WTC11 (cell line): ENCODE results near the gene POLD1.

Experiments
- ATF1 ChIP-seq: sonication (generic); formaldehyde crosslinking; IDR thresholded peaks from 2 replicates; pipeline ENCODE4 v1.8.1; 2023; ENCODE audit warnings: mild to moderate bottlenecking, moderate library complexity, missing genetic modification reagents
- CREM ChIP-seq: sonication (generic); formaldehyde crosslinking; IDR thresholded peaks from 2 replicates; pipeline ENCODE4 v1.8.1; 2022; ENCODE audit warnings: mild to moderate bottlenecking, missing genetic modification reagents, moderate library complexity
- FOXK1 ChIP-seq: sonication (generic); formaldehyde crosslinking; IDR thresholded peaks from 2 replicates; pipeline ENCODE4 v1.8.0; 2022; ENCODE audit warnings: mild to moderate bottlenecking, moderate library complexity, missing genetic modification reagents
- MXD4 ChIP-seq: fragments of 250-450 bp; sonication (Bioruptor Pico); IDR thresholded peaks from 2 replicates; pipeline ENCODE4 v1.8.0; 2021; ENCODE audit warnings: mild to moderate bottlenecking, moderate library complexity, borderline replicate concordance
- TCF7 ChIP-seq: sonication (generic); formaldehyde crosslinking; IDR thresholded peaks from 2 replicates; pipeline ENCODE4 v1.8.0; 2022; ENCODE audit warnings: mild to moderate bottlenecking, low read depth, missing genetic modification reagents, moderate library complexity
- TEAD4 ChIP-seq: sonication (generic); formaldehyde crosslinking; IDR thresholded peaks from 2 replicates; pipeline ENCODE4 v1.8.0; 2022; ENCODE audit warnings: mild to moderate bottlenecking, missing genetic modification reagents
- ZNF121 ChIP-seq: sonication (generic); formaldehyde crosslinking; IDR thresholded peaks from 2 replicates; pipeline ENCODE4 v1.8.0; 2023; ENCODE audit warnings: missing genetic modification reagents
- ZNF263 ChIP-seq: sonication (generic); formaldehyde crosslinking; IDR thresholded peaks from 2 replicates; pipeline ENCODE4 v1.8.1; 2022; ENCODE audit warnings: low read depth, mild to moderate bottlenecking, moderate library complexity, missing genetic modification reagents
- TF ChIP-seq, protein P1 (sequence below): sonication (generic); formaldehyde crosslinking; IDR thresholded peaks from 2 replicates; pipeline ENCODE4 v1.8.1; 2022; ENCODE audit warnings: missing genetic modification reagents, borderline replicate concordance
- TF ChIP-seq, protein P2 (sequence below): fragments of 200-600 bp; IDR thresholded peaks from 2 replicates; pipeline ENCODE4 v1.8.0; 2022; ENCODE audit warnings: antibody characterized with exemption
- TF ChIP-seq, protein P3 (sequence below): sonication (generic); formaldehyde crosslinking; IDR thresholded peaks from 2 replicates; pipeline ENCODE4 v1.8.1; 2023; ENCODE audit warnings: mild to moderate bottlenecking, missing genetic modification reagents, moderate library complexity
- TF ChIP-seq, protein P4 (sequence below): sonication (generic); formaldehyde crosslinking; IDR thresholded peaks from 2 replicates; pipeline ENCODE4 v1.8.1; 2022; ENCODE audit warnings: low read depth, missing genetic modification reagents, borderline replicate concordance

DNA sequence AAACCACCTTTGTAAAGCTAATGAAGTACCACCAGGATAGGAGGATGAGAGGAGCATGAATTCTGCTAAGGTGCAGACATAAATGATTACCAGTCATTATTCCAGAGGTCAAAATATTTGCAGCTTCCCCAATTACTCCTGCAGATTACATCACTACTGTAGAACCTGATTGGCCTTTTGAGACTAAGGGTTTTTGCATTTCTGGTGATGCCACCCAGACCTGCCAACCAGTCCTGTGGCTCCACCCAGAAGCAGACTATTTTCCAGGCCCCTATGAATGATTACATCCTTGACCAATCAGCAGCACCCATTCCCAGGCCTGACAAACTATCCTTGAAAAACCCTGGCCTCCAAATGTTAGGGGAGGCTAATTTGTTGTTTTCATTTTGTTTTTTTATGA lies 43.8 kb upstream of the POLD1 start:
- TF ChIP-seq TEAD4 (CRISPR knock-in tag) (no peak), CREM (CRISPR knock-in tag) (no peak), ZNF121 (CRISPR knock-in tag) (no peak), MXD4 (no peak), FOXK1 (CRISPR knock-in tag) (no peak), TCF7 (CRISPR knock-in tag) (no peak), ZNF263 (CRISPR knock-in tag) (no peak), ATF1 (CRISPR knock-in tag) (no peak)
- TF ChIP-seq, protein P1, sequence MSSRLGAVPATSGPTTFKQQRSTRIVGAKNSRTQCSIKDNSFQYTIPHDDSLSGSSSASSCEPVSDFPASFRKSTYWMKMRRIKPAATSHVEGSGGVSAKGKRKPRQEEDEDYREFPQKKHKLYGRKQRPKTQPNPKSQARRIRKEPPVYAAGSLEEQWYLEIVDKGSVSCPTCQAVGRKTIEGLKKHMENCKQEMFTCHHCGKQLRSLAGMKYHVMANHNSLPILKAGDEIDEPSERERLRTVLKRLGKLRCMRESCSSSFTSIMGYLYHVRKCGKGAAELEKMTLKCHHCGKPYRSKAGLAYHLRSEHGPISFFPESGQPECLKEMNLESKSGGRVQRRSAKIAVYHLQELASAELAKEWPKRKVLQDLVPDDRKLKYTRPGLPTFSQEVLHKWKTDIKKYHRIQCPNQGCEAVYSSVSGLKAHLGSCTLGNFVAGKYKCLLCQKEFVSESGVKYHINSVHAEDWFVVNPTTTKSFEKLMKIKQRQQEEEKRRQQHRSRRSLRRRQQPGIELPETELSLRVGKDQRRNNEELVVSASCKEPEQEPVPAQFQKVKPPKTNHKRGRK (CRISPR knock-in tag), result no peak
- TF ChIP-seq, protein P2, sequence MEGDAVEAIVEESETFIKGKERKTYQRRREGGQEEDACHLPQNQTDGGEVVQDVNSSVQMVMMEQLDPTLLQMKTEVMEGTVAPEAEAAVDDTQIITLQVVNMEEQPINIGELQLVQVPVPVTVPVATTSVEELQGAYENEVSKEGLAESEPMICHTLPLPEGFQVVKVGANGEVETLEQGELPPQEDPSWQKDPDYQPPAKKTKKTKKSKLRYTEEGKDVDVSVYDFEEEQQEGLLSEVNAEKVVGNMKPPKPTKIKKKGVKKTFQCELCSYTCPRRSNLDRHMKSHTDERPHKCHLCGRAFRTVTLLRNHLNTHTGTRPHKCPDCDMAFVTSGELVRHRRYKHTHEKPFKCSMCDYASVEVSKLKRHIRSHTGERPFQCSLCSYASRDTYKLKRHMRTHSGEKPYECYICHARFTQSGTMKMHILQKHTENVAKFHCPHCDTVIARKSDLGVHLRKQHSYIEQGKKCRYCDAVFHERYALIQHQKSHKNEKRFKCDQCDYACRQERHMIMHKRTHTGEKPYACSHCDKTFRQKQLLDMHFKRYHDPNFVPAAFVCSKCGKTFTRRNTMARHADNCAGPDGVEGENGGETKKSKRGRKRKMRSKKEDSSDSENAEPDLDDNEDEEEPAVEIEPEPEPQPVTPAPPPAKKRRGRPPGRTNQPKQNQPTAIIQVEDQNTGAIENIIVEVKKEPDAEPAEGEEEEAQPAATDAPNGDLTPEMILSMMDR, result no peak
- TF ChIP-seq, protein P3, sequence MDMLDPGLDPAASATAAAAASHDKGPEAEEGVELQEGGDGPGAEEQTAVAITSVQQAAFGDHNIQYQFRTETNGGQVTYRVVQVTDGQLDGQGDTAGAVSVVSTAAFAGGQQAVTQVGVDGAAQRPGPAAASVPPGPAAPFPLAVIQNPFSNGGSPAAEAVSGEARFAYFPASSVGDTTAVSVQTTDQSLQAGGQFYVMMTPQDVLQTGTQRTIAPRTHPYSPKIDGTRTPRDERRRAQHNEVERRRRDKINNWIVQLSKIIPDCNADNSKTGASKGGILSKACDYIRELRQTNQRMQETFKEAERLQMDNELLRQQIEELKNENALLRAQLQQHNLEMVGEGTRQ, result no peak
- TF ChIP-seq, protein P4, sequence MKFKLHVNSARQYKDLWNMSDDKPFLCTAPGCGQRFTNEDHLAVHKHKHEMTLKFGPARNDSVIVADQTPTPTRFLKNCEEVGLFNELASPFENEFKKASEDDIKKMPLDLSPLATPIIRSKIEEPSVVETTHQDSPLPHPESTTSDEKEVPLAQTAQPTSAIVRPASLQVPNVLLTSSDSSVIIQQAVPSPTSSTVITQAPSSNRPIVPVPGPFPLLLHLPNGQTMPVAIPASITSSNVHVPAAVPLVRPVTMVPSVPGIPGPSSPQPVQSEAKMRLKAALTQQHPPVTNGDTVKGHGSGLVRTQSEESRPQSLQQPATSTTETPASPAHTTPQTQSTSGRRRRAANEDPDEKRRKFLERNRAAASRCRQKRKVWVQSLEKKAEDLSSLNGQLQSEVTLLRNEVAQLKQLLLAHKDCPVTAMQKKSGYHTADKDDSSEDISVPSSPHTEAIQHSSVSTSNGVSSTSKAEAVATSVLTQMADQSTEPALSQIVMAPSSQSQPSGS (CRISPR knock-in tag), result no peak
